Naive thymus-derived CD4-positive, alpha-beta T cell (primary cell): Measurements from ENCODE around the gene ATAD2B. TPM values are rescaled to one million over a fixed set of nuclear protein-coding genes. Genes with fewer than 3 reads are reported as not detected.
A peak's percentile ranks its signal among the peaks of the same experiment; 100 is the strongest.

Source experiments
- ATAC-seq: fragments of 150-1000 bp; cut with Tn5 transposase; 2 replicates; pipeline ENCODE4 v1.10.0; 2021; ENCODE audit warnings: mild to moderate bottlenecking, moderate library complexity
- CTCF ChIA-PET: fragments of 350-600 bp; sonication (Branson Sonifier 250); formaldehyde crosslinking; loops from one replicate; lab custom pipeline; 2021; ENCODE audit warnings: antibody characterized with exemption; lab: Charles Lee
- POLR2A ChIA-PET: fragments of 350-600 bp; sonication (Branson Sonifier 250); formaldehyde crosslinking; loops from one replicate; lab custom pipeline; 2021; ENCODE audit warnings: antibody characterized with exemption, inconsistent platforms; lab: Charles Lee
- DNase-seq, 9 donors: peaks; one replicate each; pipeline versions ENCODE4 v3.0.0 to v3.0.0-alpha.2; 2020 to 2022; ENCODE audit warnings: mixed read lengths in 1 of 9
- H3K27ac ChIP-seq: one replicate; pipeline ENCODE4 v1.7.0; 2013; ENCODE audit warnings: mild to moderate bottlenecking, low read depth, low read length, moderate library complexity
- H3K27me3 ChIP-seq, 2 donors: one replicate each; pipeline ENCODE4 v1.7.0; 2013; ENCODE audit warnings: low read length in 2 of 2, mild to moderate bottlenecking in 2 of 2, moderate library complexity in 2 of 2; ENCODE audit not compliant: control insufficient read depth in 2 of 2, insufficient read depth in 2 of 2
- H3K36me3 ChIP-seq, 3 experiments: 1 replicate in 2 of 3; 2 replicates in 1 of 3; pipeline ENCODE4 v1.7.0; 2013; ENCODE audit warnings: low read length in 3 of 3, mild to moderate bottlenecking in 3 of 3, moderate library complexity in 1 of 3; ENCODE audit not compliant: insufficient read depth in 3 of 3, control insufficient read depth in 2 of 3
- H3K4me1 ChIP-seq, 2 donors: one replicate each; pipeline ENCODE4 v1.7.0; 2013; ENCODE audit warnings: low read length in 2 of 2, mild to moderate bottlenecking in 2 of 2, moderate library complexity in 1 of 2; ENCODE audit not compliant: control insufficient read depth in 2 of 2, insufficient read depth in 2 of 2
- H3K4me3 ChIP-seq: 2 replicates; pipeline ENCODE4 v1.7.0; 2013; ENCODE audit warnings: mild to moderate bottlenecking, low read length
- H3K9me3 ChIP-seq, 3 experiments: 1 replicate in 2 of 3; 2 replicates in 1 of 3; pipeline ENCODE4 v1.7.0; 2013; ENCODE audit warnings: low read length in 3 of 3; ENCODE audit not compliant: control insufficient read depth in 2 of 3
- H3K27ac Mint-ChIP-seq, 9 donors: one replicate each; pipeline ENCODE4 v1.8.0; 2020 to 2022; ENCODE audit warnings: mixed read lengths in 9 of 9, mild to moderate bottlenecking in 8 of 9, moderate library complexity in 5 of 9, inconsistent platforms in 2 of 9
- H3K27me3 Mint-ChIP-seq, 5 donors: one replicate each; pipeline ENCODE4 v1.8.0; 2021 to 2022; ENCODE audit warnings: mixed read lengths in 5 of 5, mild to moderate bottlenecking in 1 of 5
- H3K36me3 Mint-ChIP-seq, 5 donors: one replicate each; pipeline ENCODE4 v1.8.0; 2020 to 2022; ENCODE audit warnings: mixed read lengths in 5 of 5, mild to moderate bottlenecking in 3 of 5, inconsistent platforms in 1 of 5
- H3K4me1 Mint-ChIP-seq, 7 donors: one replicate each; pipeline ENCODE4 v1.8.0; 2020 to 2022; ENCODE audit warnings: mixed read lengths in 7 of 7, mild to moderate bottlenecking in 3 of 7, inconsistent platforms in 1 of 7
- H3K4me3 Mint-ChIP-seq, 10 donors: one replicate each; pipeline ENCODE4 v1.8.0; 2020 to 2022; ENCODE audit warnings: mild to moderate bottlenecking in 10 of 10, mixed read lengths in 10 of 10, moderate library complexity in 6 of 10, inconsistent platforms in 2 of 10
- H3K9me3 Mint-ChIP-seq, 11 donors: one replicate each; pipeline ENCODE4 v1.8.0; 2020 to 2022; ENCODE audit warnings: mixed read lengths in 11 of 11, mild to moderate bottlenecking in 4 of 11, inconsistent platforms in 1 of 11, moderate library complexity in 1 of 11
- intact Hi-C, 2 donors: fragments of 100-400 bp; cut with micrococcal nuclease; formaldehyde crosslinking; loops; one replicate each; pipeline ENCODE4 v1.15.1; 2023
- polyA plus RNA-seq, 2 donors: library from polyadenylated mRNA; unstranded; fragments of 300-500 nt; fragmentation: Illumina TruSeq; gene quantifications; one replicate each; pipeline ENCODE4 v1.2.3, GENCODE V29; 2021
- total RNA-seq, 6 experiments: library from RNA in 5 of 6; stranded (reverse) in 5 of 6; gene quantifications; 1 replicate in 5 of 6; 2 replicates in 1 of 6; pipeline ENCODE4 v1.2.3 and lab custom pipeline; 2021 to 2026

ATAD2B gene
- total and polyA plus RNA-seq, 7 experiments from 2014 or later: 10.2 to 55.8 (median 38.0) TPM

GRCh38 chr2:23944976-23945375 is 18.1 kb upstream of the ATAD2B start:
- intact Hi-C loops: no loop called here
- peaks cover 15 to 36% (median 26%) of the 10 kb centered on the region in 7 donors for H3K4me1 Mint-ChIP-seq
- ChIA-PET POLR2A (interaction anchor here (10.3 kb wide), 1 partner anchor 18 kb away, joined by 137 read pairs; the partner anchor contains the start of gene ATAD2B), CTCF (interaction anchor here (0.7 kb wide), 1 partner anchor 464 kb away, joined by 3 read pairs; no protein-coding TSS in a partner anchor)
- Histone ChIP-seq H3K27ac (no peak overlapping the region), H3K4me1 (peaks cover 0 to 8% of the 10 kb centered on the region in 2 donors), H3K4me3 (no peak overlapping the region), H3K9me3 (no peaks in the 10 kb centered on the region), H3K27me3 (no peaks in the 10 kb centered on the region), H3K36me3 (no peaks in the 10 kb centered on the region)
- H3K27ac Mint-ChIP-seq: no peak overlapping the region
- H3K9me3 Mint-ChIP-seq: no peaks in the 10 kb centered on the region
- DNase-seq: no peak
- H3K36me3 Mint-ChIP-seq: peaks cover 0 to 13% (median 0%) of the 10 kb centered on the region in 5 donors
- no peak for ATAC-seq
- H3K27me3 Mint-ChIP-seq: no peaks in the 10 kb centered on the region
- H3K4me3 Mint-ChIP-seq: no peak overlapping the region

GRCh38 chr2:23944527-23944926 is 17.6 kb upstream of the ATAD2B start:
- POLR2A ChIA-PET: interaction anchor here (10.3 kb wide), 1 partner anchor 18 kb away, joined by 137 read pairs; the partner anchor contains the start of gene ATAD2B
- Histone ChIP-seq H3K4me1 (peaks cover 2 to 9% of the 10 kb centered on the region in 2 donors), H3K27ac (no peak overlapping the region), H3K27me3 (no peaks in the 10 kb centered on the region), H3K36me3 (no peaks in the 10 kb centered on the region), H3K9me3 (no peaks in the 10 kb centered on the region), H3K4me3 (no peak overlapping the region)
- CTCF ChIA-PET: interaction anchor here (0.7 kb wide), 1 partner anchor 465 kb away, joined by 3 read pairs; no protein-coding TSS in a partner anchor
- DNase-seq: no peak
- Mint-ChIP-seq H3K4me3 (no peak overlapping the region), H3K36me3 (peaks cover 0 to 13% (median 0%) of the 10 kb centered on the region in 5 donors), H3K9me3 (no peaks in the 10 kb centered on the region), H3K4me1 (peaks cover 16 to 36% (median 26%) of the 10 kb centered on the region in 7 donors), H3K27ac (peak overlapping the region in 1 of 9 donors; percentile 36), H3K27me3 (peaks cover 0 to under 1% (median under 1%) of the 10 kb centered on the region in 5 donors)
- intact Hi-C loops: no loop called here
- ATAC-seq: no peak

GRCh38 chr2:23943666-23944065 is 16.7 kb upstream of the ATAD2B start:
- Mint-ChIP-seq H3K4me3 (no peak overlapping the region), H3K4me1 (peaks cover 23 to 44% (median 34%) of the 10 kb centered on the region in 7 donors), H3K36me3 (peaks cover 0 to 13% (median 0%) of the 10 kb centered on the region in 5 donors), H3K27ac (no peak overlapping the region), H3K27me3 (peaks cover 0 to 9% (median 7%) of the 10 kb centered on the region in 5 donors), H3K9me3 (peaks cover 0 to 1% (median 0%) of the 10 kb centered on the region in 11 donors)
- ATAC-seq (no peak), DNase-seq (no peak)
- POLR2A ChIA-PET: interaction anchor here (10.3 kb wide), 1 partner anchor 17 kb away, joined by 137 read pairs; the partner anchor contains the start of gene ATAD2B
- H3K36me3 ChIP-seq: no peaks in the 10 kb centered on the region
- no peak overlapping the region for H3K27ac ChIP-seq
- H3K4me3 ChIP-seq: no peak overlapping the region
- CTCF ChIA-PET: interaction anchor here (0.7 kb wide), 1 partner anchor 107 kb away, joined by 3 read pairs; no protein-coding TSS in a partner anchor
- no peaks in the 10 kb centered on the region for H3K27me3 ChIP-seq
- H3K9me3 ChIP-seq: no peaks in the 10 kb centered on the region
- intact Hi-C loops: no loop called here
- H3K4me1 ChIP-seq: peaks cover 6 to 14% of the 10 kb centered on the region in 2 donors

DNA sequence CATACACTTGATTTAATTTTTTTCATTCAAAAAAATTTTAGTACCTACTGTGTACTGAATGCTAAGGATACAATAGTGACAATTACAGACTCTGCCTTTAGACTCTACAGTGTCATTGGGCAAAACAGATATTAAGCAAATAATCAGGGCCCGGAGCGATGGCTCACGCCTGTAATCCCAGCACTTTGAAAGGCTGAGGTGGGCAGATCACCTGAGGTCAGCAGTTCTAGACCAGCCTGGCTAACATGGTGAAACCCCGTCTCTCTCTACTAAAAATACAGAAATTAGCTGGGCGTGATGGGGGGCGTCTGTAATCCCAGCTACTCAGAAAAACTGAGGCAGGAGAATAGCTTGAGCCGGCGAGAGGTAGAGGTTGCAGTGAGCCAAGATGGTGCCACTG is 14.7 kb upstream of the ATAD2B start:
- ChIA-PET POLR2A (interaction anchor here (10.3 kb wide), 1 partner anchor 15 kb away, joined by 137 read pairs; the partner anchor contains the start of gene ATAD2B), CTCF (interaction anchor here (1.6 kb wide), 1 partner anchor 14 kb away, joined by 8 read pairs; the partner anchor contains the start of gene ATAD2B)
- Mint-ChIP-seq H3K27me3 (peaks cover 0 to 12% (median 7%) of the 10 kb centered on the region in 5 donors), H3K4me1 (peaks cover 23 to 40% (median 34%) of the 10 kb centered on the region in 7 donors), H3K4me3 (peak overlapping the region in 6 of 10 donors; percentile 5 to 93 (median 44)), H3K36me3 (peaks cover 0 to 11% (median 0%) of the 10 kb centered on the region in 5 donors), H3K27ac (peak overlapping the region in 2 of 9 donors; percentile 41 to 43), H3K9me3 (peaks cover 0 to 1% (median 0%) of the 10 kb centered on the region in 11 donors)
- ATAC-seq: no peak
- intact Hi-C loops: loop anchor here in 1 of 2 donors (2.0 kb wide), 1 partner anchor 1731 kb away; the partner anchor contains the start of gene DTNB
- no peak overlapping the region for H3K4me3 ChIP-seq
- no peak for DNase-seq
- H3K36me3 ChIP-seq: no peaks in the 10 kb centered on the region
- no peaks in the 10 kb centered on the region for H3K27me3 ChIP-seq
- H3K4me1 ChIP-seq: peaks cover 6 to 14% of the 10 kb centered on the region in 2 donors
- H3K27ac ChIP-seq: no peak overlapping the region
- no peaks in the 10 kb centered on the region for H3K9me3 ChIP-seq

DNA sequence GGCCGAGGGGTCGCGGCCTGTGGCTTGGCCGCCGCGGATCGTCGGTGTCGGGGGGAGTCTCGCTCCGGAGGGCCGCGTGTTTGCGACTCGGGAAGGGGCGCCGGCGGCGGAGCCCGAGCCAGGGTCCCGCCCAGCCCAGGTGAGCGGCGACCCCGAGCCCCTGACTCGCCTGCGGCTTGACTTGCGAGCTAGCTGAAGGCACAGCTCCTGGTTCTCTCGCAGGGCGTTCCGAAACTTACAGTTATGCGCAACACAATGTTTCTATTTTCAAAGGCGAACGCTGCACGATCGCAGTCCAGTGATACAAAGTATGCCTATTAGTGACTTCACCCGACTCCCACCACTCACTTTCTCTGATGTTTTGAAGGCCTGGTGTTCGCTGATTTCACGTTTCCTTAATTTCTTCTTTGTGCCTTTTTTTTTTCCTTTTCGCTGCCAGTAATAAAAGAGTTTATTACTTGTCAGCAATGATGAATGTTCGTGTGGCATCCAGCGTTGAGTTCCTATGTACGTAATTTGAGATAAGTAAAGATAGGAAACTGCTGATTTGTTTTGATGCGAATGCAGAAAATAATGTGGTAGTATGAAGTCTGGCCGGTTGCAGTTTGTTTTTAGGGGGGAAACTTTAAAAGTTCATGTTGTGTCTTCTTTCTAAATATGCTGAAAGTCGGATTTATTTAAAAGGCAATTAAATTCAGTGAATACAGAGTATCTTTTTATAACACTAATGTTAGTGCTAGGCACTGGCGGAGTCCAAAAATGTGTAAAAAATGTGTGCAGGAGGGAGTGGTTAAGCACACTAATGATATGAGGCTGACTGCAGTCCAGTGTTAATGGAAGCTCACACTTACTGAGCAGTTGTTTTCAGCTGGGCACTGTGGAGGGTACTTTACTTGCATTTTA is 14.0 kb upstream of the ATAD2B start:
- Mint-ChIP-seq H3K27ac (peak overlapping the region; percentile 70 to 94 (median 86)), H3K36me3 (peaks cover 0 to 11% (median 0%) of the 10 kb centered on the region in 5 donors), H3K27me3 (peaks cover 0 to 16% (median 7%) of the 10 kb centered on the region in 5 donors), H3K4me1 (peaks cover 23 to 40% (median 34%) of the 10 kb centered on the region in 7 donors), H3K9me3 (peaks cover 0 to 1% (median 0%) of the 10 kb centered on the region in 11 donors), H3K4me3 (peak overlapping the region; percentile 85 to 97 (median 90))
- Histone ChIP-seq H3K4me1 (peaks cover 6 to 14% of the 10 kb centered on the region in 2 donors), H3K27ac (peak overlapping the region; percentile 76), H3K4me3 (peak overlapping the region; percentile 94), H3K9me3 (no peaks in the 10 kb centered on the region), H3K36me3 (no peaks in the 10 kb centered on the region), H3K27me3 (no peaks in the 10 kb centered on the region)
- intact Hi-C loops: loop anchor here (1.0 to 2.0 kb wide), 4 partner anchors 14 to 1732 kb away; partner anchors contain the start of genes ATAD2B (in 2 of the 2), SF3B6 (in 2 of the 2), WDCP (in 2 of the 2) and DTNB (in 1 of the 2)
- ChIA-PET CTCF (interaction anchor here (1.6 to 3.0 kb wide), 2 partner anchors 13 to 15 kb away, joined by 8 to 24 read pairs; partner anchors contain the start of gene ATAD2B), POLR2A (interaction anchor here (1.3 to 10.3 kb wide), 3 partner anchors 14 to 852 kb away, joined by 4 to 137 read pairs (median 5); partner anchors contain the start of genes ATAD2B, CENPO, PTRHD1 and SF3B6)
- ATAC-seq (peak; percentile 52), DNase-seq (peak in 4 of 9 donors; percentile 18 to 37 (median 25))
